Neural cell (in vitro differentiated cells): Measurements from ENCODE around the gene ACYP2. TPM values are rescaled to one million over a fixed set of nuclear protein-coding genes. Genes with fewer than 3 reads are reported as not detected.

ENCODE experiments used
- H2AFZ ChIP-seq: fragments of 200-600, 300-800 bp; sonication (generic), shearing (Covaris generic); 2 replicates; pipeline ENCODE4 v1.6.0; 2014; ENCODE audit warnings: low read depth, mild to moderate bottlenecking, antibody characterized with exemption, low read length, moderate library complexity
- H3F3A ChIP-seq: fragments of 200-600 bp; shearing (Covaris generic); 2 replicates; pipeline ENCODE4 v1.6.1; 2016; ENCODE audit warnings: mild to moderate bottlenecking, moderate library complexity, mixed read lengths, antibody characterized with exemption, low read length; ENCODE audit not compliant: insufficient read depth, poor library complexity, severe bottlenecking
- H3K27ac ChIP-seq: fragments of 200-600, 300-800 bp; sonication (generic), shearing (Covaris generic); 2 replicates; pipeline ENCODE4 v1.5.1; 2014; ENCODE audit warnings: mild to moderate bottlenecking, low read length, moderate library complexity
- H3K27me3 ChIP-seq: fragments of 300-800, 200-600 bp; sonication (generic), shearing (Covaris generic); 2 replicates; pipeline ENCODE4 v1.6.0; 2014; ENCODE audit warnings: mild to moderate bottlenecking, low read depth, low read length, moderate library complexity; ENCODE audit not compliant: insufficient read depth
- H3K36me3 ChIP-seq: fragments of 300-800, 200-600 bp; sonication (generic), shearing (Covaris generic); 2 replicates; pipeline ENCODE4 v1.5.1; 2014; ENCODE audit warnings: mild to moderate bottlenecking, antibody characterized with exemption, low read length, moderate library complexity; ENCODE audit not compliant: insufficient read depth
- H3K4me2 ChIP-seq: fragments of 300-800, 200-600 bp; sonication (generic), shearing (Covaris generic); 2 replicates; pipeline ENCODE4 v1.6.0; 2014; ENCODE audit warnings: mild to moderate bottlenecking, low read length
- H3K4me3 ChIP-seq: fragments of 300-800, 200-600 bp; sonication (generic), shearing (Covaris generic); 2 replicates; pipeline ENCODE4 v1.5.1; 2014; ENCODE audit warnings: mild to moderate bottlenecking, low read length, moderate library complexity
- H3K79me2 ChIP-seq: fragments of 200-600 bp; shearing (Covaris generic); replicated peaks from 2 replicates; pipeline ENCODE4 v1.6.0; 2014; ENCODE audit warnings: mild to moderate bottlenecking, low read length, moderate library complexity; ENCODE audit not compliant: insufficient read depth
- H3K9ac ChIP-seq: fragments of 300-800, 200-600 bp; sonication (generic), shearing (Covaris generic); 2 replicates; pipeline ENCODE4 v1.6.1; 2016; ENCODE audit warnings: mild to moderate bottlenecking, low read length, mixed read lengths
- H3K9me2 ChIP-seq: fragments of 200-600 bp; shearing (Covaris generic); 2 replicates; pipeline ENCODE4 v1.6.1; 2016; ENCODE audit warnings: mild to moderate bottlenecking, low read length, mixed read lengths; ENCODE audit not compliant: insufficient read depth
- H3K9me3 ChIP-seq: fragments of 200-600, 300-800 bp; sonication (generic), shearing (Covaris generic); 2 replicates; pipeline ENCODE4 v1.6.1; 2016; ENCODE audit warnings: mild to moderate bottlenecking, mixed run types, low read length, moderate library complexity, mixed read lengths
- H4K20me1 ChIP-seq: fragments of 200-600 bp; shearing (Covaris generic); 2 replicates; pipeline ENCODE4 v1.6.1; 2016; ENCODE audit warnings: mild to moderate bottlenecking, mixed run types; ENCODE audit not compliant: insufficient read depth
- CTCF ChIP-seq: fragments of 450-650 bp; IDR thresholded peaks from 2 replicates; pipeline ENCODE4 v1.5.1; 2014; ENCODE audit warnings: antibody characterized with exemption, mild to moderate bottlenecking, moderate library complexity; ENCODE audit not compliant: poor library complexity, severe bottlenecking
- EP300 ChIP-seq: fragments of 450-650 bp; conservative IDR thresholded peaks from 2 replicates; pipeline ENCODE4 v1.6.1; 2014; ENCODE audit warnings: antibody characterized with exemption, mild to moderate bottlenecking, moderate library complexity; ENCODE audit not compliant: poor library complexity, severe bottlenecking
- EZH2 ChIP-seq: fragments of 200-600, 300-800 bp; shearing (Covaris generic), sonication (generic); IDR thresholded peaks from 2 replicates; pipeline ENCODE4 v1.6.1; 2014; ENCODE audit warnings: antibody characterized with exemption, low read length, borderline replicate concordance, mild to moderate bottlenecking; ENCODE audit not compliant: insufficient read depth, poor library complexity, severe bottlenecking
- MXI1 ChIP-seq: fragments of 450-650 bp; conservative IDR thresholded peaks from 2 replicates; pipeline ENCODE4 v1.6.1; 2014; ENCODE audit warnings: antibody characterized with exemption, mild to moderate bottlenecking; ENCODE audit not compliant: poor library complexity, severe bottlenecking
- POLR2AphosphoS5 ChIP-seq: IDR thresholded peaks from 2 replicates; pipeline ENCODE4 v1.6.1; 2012
- RAD21 ChIP-seq: fragments of 450-650 bp; conservative IDR thresholded peaks from 2 replicates; pipeline ENCODE4 v1.6.1; 2014; ENCODE audit warnings: antibody characterized with exemption, mild to moderate bottlenecking, moderate library complexity
- REST ChIP-seq: IDR thresholded peaks from 2 replicates; pipeline ENCODE4 v1.6.1; 2012; ENCODE audit warnings: borderline replicate concordance
- SMC3 ChIP-seq: fragments of 450-650 bp; conservative IDR thresholded peaks from 2 replicates; pipeline ENCODE4 v1.6.1; 2014; ENCODE audit warnings: antibody characterized with exemption, mild to moderate bottlenecking, moderate library complexity; ENCODE audit not compliant: poor library complexity
- TAF1 ChIP-seq: IDR thresholded peaks from 2 replicates; pipeline ENCODE4 v1.6.1; 2012; ENCODE audit warnings: low read depth
- polyA plus RNA-seq: library from polyadenylated mRNA; depleted of rRNA; stranded (reverse); fragments of >200 nt; gene quantifications from 2 replicates; pipeline ENCODE4 v1.2.3, GENCODE V29; 2014

The ACYP2 gene
- polyA plus RNA-seq, 1 donor from 2014 or later = 48.2 TPM

GRCh38 chr2:54204476-54204875, 89.1 kb downstream of the ACYP2 start:
- no peaks in the 10 kb centered on the region for H3K9me2 ChIP-seq
- H4K20me1 ChIP-seq = no peaks in the 10 kb centered on the region
- no peaks in the 10 kb centered on the region for H3K9me3 ChIP-seq
- H3F3A ChIP-seq = no peaks in the 10 kb centered on the region
- no peak overlapping the region for H3K4me2 ChIP-seq
- no peak overlapping the region for H3K4me3 ChIP-seq
- H3K9ac ChIP-seq = no peak overlapping the region
- H3K27me3 ChIP-seq = no peaks in the 10 kb centered on the region
- TF ChIP-seq TAF1 = no peak
- TF ChIP-seq REST = no peak
- no peak for TF ChIP-seq MXI1
- no peak for TF ChIP-seq POLR2AphosphoS5
- TF ChIP-seq CTCF = no peak
- no peak for TF ChIP-seq EP300
- no peak for TF ChIP-seq SMC3
- no peak for TF ChIP-seq RAD21
- TF ChIP-seq EZH2 = no peak
- H3K79me2 ChIP-seq = no peaks in the 10 kb centered on the region
- H3K36me3 ChIP-seq = no peaks in the 10 kb centered on the region
- no peak overlapping the region for H3K27ac ChIP-seq
- H2AFZ ChIP-seq = no peak overlapping the region

GRCh38 chr2:54206596-54206995, 91.2 kb downstream of the ACYP2 start:
- Histone ChIP-seq H3K9me2 (no peaks in the 10 kb centered on the region), H3K4me3 (no peak overlapping the region), H3K27ac (no peak overlapping the region), H2AFZ (no peak overlapping the region), H3K9me3 (no peaks in the 10 kb centered on the region), H3K36me3 (no peaks in the 10 kb centered on the region), H3K9ac (no peak overlapping the region), H3K27me3 (no peaks in the 10 kb centered on the region), H3F3A (no peaks in the 10 kb centered on the region), H3K4me2 (no peak overlapping the region), H3K79me2 (no peaks in the 10 kb centered on the region), H4K20me1 (no peaks in the 10 kb centered on the region)
- TF ChIP-seq CTCF (peak; percentile 50), RAD21 (peak; percentile 38), EP300 (no peak)
